ENCODE data around the gene TSC2.
"Not testable (repeated sequence)": the region's sequence is repeated elsewhere in the genome, so short reads cannot be mapped to it uniquely, and the experiment has no call there.

TSC2 gene

GRCh38 chr16:2124694-2125444 lies 77.1 kb downstream of the TSC2 start:
- DNase-seq = not testable (repeated sequence)

- DNase-seq = not testable (repeated sequence)
Observed at GRCh38 chr16:2125609-2126008, 77.8 kb downstream of the TSC2 start.

GRCh38 chr16:2126161-2126743 lies 78.5 kb downstream of the TSC2 start:
- not testable (repeated sequence) for DNase-seq

GRCh38 chr16:2126928-2127556 lies 79.3 kb downstream of the TSC2 start:
- not testable (repeated sequence) for DNase-seq

- peak; percentile 58 for DNase-seq
Observed at GRCh38 chr16:2127630-2128280, 80.0 kb downstream of the TSC2 start.

- DNase-seq = not testable (repeated sequence)
Observed at GRCh38 chr16:2129251-2129650, 81.5 kb downstream of the TSC2 start.

GRCh38 chr16:2129890-2130447 lies 82.2 kb downstream of the TSC2 start:
- DNase-seq = not testable (repeated sequence)

- not testable (repeated sequence) for DNase-seq
Observed at GRCh38 chr16:2133797-2134196, 86.0 kb downstream of the TSC2 start.

GRCh38 chr16:2135071-2135470 lies 87.3 kb downstream of the TSC2 start:
- not testable (repeated sequence) for DNase-seq

GRCh38 chr16:2135770-2136490 lies 88.1 kb downstream of the TSC2 start, which contains the start of gene PKD1:
TSS of gene PKD1 (minus strand) at chr16:2135898. CDS start at chr16:2135689, 209 bp downstream.
- DNase-seq = peak; percentile 90

Data from NCI-H345 (cell line).